Upper lobe of right lung (tissue), 1 donor: ENCODE measurements around the gene DOC2B. TPM values are rescaled to one million over a fixed set of nuclear protein-coding genes. Genes with fewer than 3 reads are reported as not detected.

Experiments used
- ATAC-seq: fragments of 200-7000 bp; cut with Tn5 transposase; one replicate; pipeline ENCODE4 v1.9.1; 2020; ENCODE audit warnings: mild to moderate bottlenecking, moderate library complexity
- DNase-seq: peaks from one replicate; pipeline ENCODE4 v3.0.0-alpha.2; 2020
- H3K27ac ChIP-seq: fragments of 200-600 bp; one replicate; pipeline ENCODE4 v1.8.0; 2022
- H3K27me3 ChIP-seq: fragments of 200-600 bp; one replicate; pipeline ENCODE4 v1.8.0; 2022; ENCODE audit warnings: mild to moderate bottlenecking
- H3K36me3 ChIP-seq: fragments of 200-600 bp; one replicate; pipeline ENCODE4 v1.8.0; 2022
- H3K4me1 ChIP-seq: fragments of 200-600 bp; one replicate; pipeline ENCODE4 v1.8.0; 2022
- H3K4me3 ChIP-seq: fragments of 200-600 bp; one replicate; pipeline ENCODE4 v1.8.0; 2022; ENCODE audit warnings: mild to moderate bottlenecking
- H3K9me3 ChIP-seq: fragments of 200-600 bp; one replicate; pipeline ENCODE4 v1.8.0; 2022
- intact Hi-C: fragments of 100-400 bp; cut with DNase I; formaldehyde crosslinking; loops from one replicate; pipeline ENCODE4 v1.11.0; 2022
- total RNA-seq: library from RNA; stranded (reverse); fragmentation: NEBNext Ultra II Directional; extraction: Animal tissue kit (Norgen Biotek cat#: 25700); gene quantifications from one replicate; pipeline ENCODE4 v1.2.1, GENCODE V29; 2021
- TF ChIP-seq, protein P1 (sequence below): fragments of 200-600 bp; IDR thresholded peaks from one replicate; pipeline ENCODE4 v1.8.0; 2022; ENCODE audit warnings: antibody characterized with exemption
- donor health status: DM: no; HTN: yes; CAD: no; lungs with severe emphysema.

Gene DOC2B
- total RNA-seq, 1 donor from 2014 or later = 13.7 TPM

DNA sequence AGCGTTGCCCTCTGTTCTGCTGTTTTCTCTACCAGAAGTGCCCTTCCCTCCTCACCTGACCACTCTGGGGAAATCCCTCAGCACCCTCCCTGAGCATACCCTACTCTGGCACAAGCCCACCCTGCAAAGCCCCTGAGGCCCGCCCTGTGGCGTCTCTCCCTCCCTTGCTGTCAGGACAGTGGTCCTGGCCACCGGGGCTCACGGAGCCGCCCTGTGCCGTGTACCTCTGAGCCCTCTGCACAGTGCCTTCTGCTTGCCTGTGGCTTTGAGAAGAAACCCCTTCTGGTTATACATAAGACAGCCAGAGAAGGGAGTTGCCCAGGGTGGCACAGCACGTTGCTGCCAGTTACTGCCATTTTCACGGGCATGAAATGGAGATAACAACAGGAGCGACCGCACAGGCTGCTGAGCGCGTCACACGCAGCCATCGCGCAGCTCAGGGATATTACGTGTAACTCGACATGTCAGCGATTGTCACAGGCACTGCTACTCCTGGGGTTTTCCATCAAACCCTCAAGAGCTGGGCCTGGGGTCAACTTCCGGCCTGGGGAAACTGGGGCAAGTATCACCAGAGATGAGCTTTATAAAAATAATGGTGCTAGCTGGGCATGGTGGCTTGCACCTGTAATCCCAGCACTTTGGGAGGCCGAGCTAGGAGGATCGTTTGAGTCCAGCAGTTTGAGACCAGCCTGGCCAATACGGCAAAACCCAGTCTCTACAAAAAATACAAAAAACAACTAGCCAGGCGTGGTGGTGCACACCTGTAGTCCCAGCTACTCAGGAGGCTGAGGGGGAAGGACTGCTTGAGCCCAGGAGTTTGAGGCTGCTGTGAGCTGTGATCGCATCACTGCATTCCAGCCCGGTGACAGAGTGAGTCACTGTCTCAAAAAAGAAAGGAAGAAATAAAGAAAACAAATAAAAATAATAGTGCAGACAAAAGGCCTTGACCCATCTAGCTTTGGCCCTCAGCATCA lies 29.3 kb downstream of the DOC2B start:
- Histone ChIP-seq H3K36me3 (no peaks in the 10 kb centered on the region), H3K9me3 (no peaks in the 10 kb centered on the region)

DNA sequence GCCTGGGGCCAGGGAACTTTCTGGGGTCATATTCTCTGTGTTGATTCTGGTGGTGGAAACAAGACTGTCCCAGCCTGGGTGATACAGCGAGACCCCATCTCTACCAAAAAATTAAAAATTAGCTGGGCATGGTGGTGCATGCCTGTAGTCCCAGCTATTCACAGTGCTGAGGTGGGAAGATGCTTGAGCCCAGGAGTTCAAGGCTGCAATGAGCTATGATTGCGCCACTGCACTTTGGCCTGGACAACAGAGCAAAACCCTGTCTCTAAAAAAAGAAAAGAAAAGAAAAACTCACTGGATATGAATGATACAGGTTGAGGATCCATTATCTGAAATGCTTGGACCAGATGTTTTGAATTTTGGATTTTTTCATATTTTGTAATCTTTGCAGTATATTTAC lies 30.4 kb downstream of the DOC2B start:
- H3K27me3 ChIP-seq = no peaks in the 10 kb centered on the region
- DNase-seq (no peak), ATAC-seq (no peak)
- no peaks in the 10 kb centered on the region for H3K9me3 ChIP-seq
- no peak overlapping the region for H3K4me3 ChIP-seq
- no peak overlapping the region for H3K27ac ChIP-seq
- no peaks in the 10 kb centered on the region for H3K36me3 ChIP-seq
- TF ChIP-seq, protein P1, sequence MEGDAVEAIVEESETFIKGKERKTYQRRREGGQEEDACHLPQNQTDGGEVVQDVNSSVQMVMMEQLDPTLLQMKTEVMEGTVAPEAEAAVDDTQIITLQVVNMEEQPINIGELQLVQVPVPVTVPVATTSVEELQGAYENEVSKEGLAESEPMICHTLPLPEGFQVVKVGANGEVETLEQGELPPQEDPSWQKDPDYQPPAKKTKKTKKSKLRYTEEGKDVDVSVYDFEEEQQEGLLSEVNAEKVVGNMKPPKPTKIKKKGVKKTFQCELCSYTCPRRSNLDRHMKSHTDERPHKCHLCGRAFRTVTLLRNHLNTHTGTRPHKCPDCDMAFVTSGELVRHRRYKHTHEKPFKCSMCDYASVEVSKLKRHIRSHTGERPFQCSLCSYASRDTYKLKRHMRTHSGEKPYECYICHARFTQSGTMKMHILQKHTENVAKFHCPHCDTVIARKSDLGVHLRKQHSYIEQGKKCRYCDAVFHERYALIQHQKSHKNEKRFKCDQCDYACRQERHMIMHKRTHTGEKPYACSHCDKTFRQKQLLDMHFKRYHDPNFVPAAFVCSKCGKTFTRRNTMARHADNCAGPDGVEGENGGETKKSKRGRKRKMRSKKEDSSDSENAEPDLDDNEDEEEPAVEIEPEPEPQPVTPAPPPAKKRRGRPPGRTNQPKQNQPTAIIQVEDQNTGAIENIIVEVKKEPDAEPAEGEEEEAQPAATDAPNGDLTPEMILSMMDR = no peak
- intact Hi-C loops = no loop called here
- no peaks in the 10 kb centered on the region for H3K4me1 ChIP-seq

More for the DNA sequence above, 29.3 kb downstream of the DOC2B start:
- TF ChIP-seq, protein P1 = no peak
- intact Hi-C loops = no loop called here
- ATAC-seq = no peak
- H3K27ac ChIP-seq = no peak overlapping the region
- no peak overlapping the region for H3K4me3 ChIP-seq
- peak; percentile 40 for DNase-seq
- H3K4me1 ChIP-seq = no peaks in the 10 kb centered on the region
- H3K27me3 ChIP-seq = no peaks in the 10 kb centered on the region

DNA sequence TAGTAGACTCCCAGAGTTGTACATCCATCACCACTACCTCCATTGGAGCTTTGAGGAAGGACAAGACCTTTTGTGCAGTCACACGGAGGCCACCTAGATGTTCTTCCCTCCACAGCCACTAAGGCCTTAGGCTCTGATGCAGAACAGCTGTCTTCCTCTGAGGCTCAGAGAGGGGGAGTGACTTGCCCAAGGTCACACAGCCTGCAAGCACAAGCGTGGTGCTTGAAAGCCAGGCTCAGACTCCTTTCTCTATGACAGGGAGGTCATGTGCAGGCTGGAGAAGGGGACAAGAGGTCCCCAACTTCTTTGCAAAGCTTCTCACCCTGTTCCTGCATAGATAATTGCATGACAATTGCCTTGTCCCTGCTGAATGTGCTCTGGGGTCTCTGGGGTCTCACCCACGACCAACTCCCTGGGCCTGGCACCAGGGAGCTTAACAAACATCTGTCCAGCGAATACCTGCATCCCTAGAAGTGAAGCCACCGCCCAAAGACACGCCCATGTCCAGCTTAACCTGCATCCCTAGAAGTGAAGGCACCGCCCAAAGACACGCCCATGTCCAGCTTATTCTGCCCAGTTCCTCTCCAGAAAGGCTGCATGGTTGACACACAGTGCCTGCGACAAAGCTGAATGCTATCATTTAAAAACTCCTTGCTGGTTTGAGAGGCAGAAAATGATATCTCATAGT lies 31.4 kb downstream of the DOC2B start:
- Histone ChIP-seq H3K4me3 (no peak overlapping the region), H3K4me1 (no peaks in the 10 kb centered on the region), H3K27ac (no peak overlapping the region), H3K9me3 (no peaks in the 10 kb centered on the region), H3K36me3 (no peaks in the 10 kb centered on the region), H3K27me3 (no peaks in the 10 kb centered on the region)
- TF ChIP-seq, protein P1 = no peak
- intact Hi-C loops = no loop called here
- DNase-seq (peak; percentile 56), ATAC-seq (no peak)

DNA sequence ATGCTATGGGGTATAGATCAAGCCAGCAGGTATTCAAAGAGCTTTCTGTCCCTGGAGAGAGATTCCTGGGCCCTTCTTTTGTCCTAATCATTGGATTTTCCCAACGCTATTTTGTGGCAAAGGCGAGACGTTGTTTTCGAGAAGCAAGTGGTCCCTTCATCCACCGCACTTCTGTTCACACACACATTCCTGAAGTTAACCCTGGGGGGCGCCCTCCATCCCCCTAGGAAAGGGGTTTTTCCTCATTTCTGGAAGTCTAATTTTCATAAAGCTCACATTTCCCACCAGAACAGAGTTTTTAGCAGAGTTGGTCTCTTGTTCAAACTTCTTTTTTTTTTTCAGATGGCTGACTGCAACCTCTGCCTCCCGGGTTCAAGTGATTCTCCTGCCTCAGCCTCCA lies 32.2 kb downstream of the DOC2B start:
- Histone ChIP-seq H3K27ac (no peak overlapping the region), H3K4me1 (no peaks in the 10 kb centered on the region), H3K27me3 (no peaks in the 10 kb centered on the region), H3K36me3 (no peaks in the 10 kb centered on the region), H3K9me3 (no peaks in the 10 kb centered on the region), H3K4me3 (no peak overlapping the region)
- intact Hi-C loops = no loop called here
- TF ChIP-seq, protein P1 = no peak
- ATAC-seq = no peak
- DNase-seq = peak; percentile 4

DNA sequence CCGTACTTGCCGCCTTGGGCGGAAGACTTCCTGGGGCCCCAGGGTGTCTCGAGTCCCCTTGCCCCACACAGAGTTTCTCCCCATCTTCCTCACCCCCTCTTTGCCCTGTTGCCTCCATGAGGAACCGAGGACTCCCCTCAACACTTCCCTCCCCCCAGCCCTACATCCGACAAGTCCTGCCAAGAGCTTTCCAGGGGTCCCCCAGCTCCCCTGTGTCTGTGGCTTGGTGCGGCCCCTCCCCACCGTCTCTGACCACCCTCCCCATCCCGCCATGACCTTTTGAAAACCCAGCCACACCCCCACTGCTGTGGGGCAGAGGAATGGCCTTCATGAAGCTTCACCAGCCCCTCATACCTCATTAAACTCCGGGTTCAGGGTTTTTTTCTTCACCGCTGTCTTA lies 32.7 kb downstream of the DOC2B start:
- Histone ChIP-seq H3K4me3 (no peak overlapping the region), H3K4me1 (no peaks in the 10 kb centered on the region), H3K36me3 (no peaks in the 10 kb centered on the region), H3K9me3 (no peaks in the 10 kb centered on the region), H3K27me3 (no peaks in the 10 kb centered on the region), H3K27ac (no peak overlapping the region)
- intact Hi-C loops = no loop called here
- peak; percentile 52 for DNase-seq
- TF ChIP-seq, protein P1 = no peak
- ATAC-seq = no peak
